ENCODE measurements around the gene ANO10. TPM values are rescaled to one million over a fixed set of nuclear protein-coding genes. Genes with fewer than 3 reads are reported as not detected.
"Not testable (repeated sequence)": the region's sequence is repeated elsewhere in the genome, so short reads cannot be mapped to it uniquely, and the experiment has no call there.

The ANO10 gene
- polyA plus RNA-seq, 5 donors = 32.5 to 39.3 (median 34.1) TPM

DNA sequence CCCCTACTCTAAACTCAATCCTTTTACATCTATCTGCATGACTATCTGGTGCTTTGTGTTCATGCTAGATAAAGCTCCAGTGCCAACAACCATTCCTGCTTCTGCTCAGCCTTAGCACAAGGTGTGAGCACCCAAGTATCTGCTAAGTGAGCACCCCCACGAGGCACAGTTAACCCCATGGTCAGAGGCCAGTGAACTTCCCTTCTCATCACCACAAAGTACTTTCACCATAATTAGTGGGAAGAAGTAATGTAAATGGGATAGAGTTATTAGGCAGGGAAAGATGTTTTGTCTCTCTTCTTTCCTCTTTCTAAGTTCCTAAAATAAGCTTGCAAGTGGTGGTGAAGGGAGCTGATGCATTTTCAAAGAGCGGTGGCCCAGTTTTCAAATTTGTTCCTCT is 96.4 kb downstream of the ANO10 start:
- no peak for DNase-seq

DNA sequence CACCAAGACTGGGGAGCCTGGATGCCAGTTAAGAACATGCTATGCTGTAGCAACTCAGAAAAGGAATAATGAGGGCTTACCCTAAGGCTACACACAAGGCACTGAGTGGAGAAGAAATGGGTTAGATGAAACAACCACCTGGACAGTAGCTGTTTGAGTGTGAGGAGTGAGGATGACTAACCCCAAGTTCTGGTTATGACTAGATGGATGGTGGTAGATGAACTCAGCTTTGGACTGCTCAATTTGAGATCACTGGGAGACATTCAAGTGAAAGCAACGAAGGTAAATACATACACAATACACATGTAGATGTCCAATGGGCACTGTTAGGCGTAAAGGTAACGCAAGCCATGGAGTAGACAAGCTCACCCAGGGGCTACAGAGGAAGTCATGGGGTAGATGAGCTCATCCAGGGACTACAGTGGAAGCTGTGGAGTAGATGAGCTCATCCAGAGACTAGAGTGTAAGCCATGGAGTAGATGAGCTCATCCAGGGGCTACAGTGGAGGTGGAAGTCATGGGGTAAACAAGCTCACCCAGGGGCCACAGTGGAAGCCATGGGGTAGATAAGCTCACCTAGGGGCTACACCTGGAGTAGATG is 98.3 kb downstream of the ANO10 start:
- no peak for DNase-seq

DNA sequence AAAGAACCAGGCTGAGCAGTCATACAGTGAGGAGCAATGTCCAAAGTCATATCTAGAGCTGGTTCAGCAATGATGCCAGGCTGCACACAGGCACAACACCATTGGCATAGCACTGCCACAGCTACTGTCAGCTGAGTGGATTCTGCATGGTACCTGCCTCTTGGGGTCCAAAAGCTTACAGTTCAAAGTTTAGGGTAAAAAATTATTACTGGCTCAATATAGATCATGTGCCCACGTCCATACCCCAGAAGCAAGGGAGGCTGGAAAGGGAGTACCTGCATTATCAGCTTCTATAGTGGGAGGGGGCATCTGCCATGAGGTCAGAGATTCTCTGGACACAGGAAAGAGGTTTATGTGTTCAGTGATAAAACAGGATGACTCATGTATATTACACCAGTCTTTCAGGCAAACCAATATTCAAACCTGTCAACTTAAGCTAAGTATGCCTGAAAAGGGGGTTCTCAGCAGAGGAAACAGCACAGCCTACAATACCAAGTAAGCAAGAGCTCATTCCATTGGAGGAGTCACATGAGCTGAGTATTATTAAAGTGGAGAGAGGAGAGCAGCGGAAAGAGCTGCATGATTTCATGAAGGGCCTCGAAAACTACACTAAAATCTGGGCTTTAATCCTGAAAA is 99.0 kb downstream of the ANO10 start:
- DNase-seq = no peak

DNA sequence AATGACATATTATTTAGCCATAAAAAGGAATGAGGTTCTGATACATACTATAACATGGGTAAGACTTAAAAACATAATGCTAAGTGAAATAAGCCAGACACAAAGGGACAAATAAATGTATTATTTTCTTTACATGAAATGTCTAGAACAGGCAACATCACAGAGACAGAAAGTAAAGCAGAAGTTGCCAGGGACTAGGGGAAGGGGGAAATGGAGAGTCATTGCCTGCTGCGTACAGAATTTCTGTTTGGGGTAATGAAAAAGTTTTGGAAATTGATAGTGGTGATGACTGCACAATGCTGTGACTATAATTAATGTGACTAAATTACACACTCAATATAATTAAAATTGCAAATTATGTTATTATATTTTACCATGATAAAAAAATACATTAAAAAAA is 99.9 kb downstream of the ANO10 start:
- DNase-seq = no peak

DNA sequence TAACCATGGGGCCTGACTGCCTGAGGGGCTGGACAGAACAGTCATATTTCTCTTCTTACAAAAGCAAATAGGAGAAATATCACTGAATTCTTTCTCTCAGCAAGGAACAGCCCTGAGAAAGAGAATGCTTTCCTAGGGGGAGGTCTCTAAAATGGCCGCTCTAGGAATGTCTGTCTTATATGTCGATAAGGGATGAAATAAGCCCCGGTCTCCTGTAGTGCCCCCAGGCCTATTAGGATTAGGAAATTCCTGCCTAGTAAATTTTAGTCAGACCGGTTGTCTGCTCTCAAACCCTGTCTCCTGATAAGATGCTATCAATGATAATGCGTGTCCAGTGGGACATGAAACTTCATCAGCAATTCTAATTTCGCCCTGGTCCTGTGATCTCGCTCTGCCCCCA is 103.3 kb downstream of the ANO10 start:
- DNase-seq = not testable (repeated sequence)

DNA sequence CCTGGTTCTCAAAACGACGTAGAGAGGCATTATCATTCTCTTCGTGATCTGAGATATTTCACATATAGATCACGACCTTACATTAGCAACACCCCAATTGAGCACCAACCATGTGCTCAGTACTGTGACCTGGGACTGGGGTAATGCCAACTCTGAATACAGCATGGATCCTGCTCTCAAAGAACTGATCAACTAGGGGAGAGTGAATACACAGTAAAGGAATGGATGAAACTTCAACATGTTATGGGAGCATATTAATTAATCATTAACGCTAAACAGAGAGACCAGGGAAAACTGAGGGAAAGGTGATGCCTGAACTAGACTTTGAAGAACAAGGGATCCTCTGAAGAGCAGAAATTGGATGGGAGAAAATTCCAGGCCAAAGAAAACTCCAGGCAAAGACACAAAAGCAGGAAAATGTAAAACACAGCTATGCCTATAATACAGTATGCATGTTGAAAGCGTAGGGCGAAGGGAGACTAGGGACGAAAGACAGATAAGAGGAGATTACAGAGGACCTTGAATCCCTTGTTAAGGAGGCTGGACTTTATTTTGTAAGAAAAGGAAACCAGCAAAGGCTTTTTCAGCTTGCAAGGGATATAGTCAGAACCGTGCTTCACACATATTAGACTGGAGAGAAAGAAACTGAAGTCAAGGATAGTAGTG is 105.7 kb downstream of the ANO10 start:
- DNase-seq = no peak

DNA sequence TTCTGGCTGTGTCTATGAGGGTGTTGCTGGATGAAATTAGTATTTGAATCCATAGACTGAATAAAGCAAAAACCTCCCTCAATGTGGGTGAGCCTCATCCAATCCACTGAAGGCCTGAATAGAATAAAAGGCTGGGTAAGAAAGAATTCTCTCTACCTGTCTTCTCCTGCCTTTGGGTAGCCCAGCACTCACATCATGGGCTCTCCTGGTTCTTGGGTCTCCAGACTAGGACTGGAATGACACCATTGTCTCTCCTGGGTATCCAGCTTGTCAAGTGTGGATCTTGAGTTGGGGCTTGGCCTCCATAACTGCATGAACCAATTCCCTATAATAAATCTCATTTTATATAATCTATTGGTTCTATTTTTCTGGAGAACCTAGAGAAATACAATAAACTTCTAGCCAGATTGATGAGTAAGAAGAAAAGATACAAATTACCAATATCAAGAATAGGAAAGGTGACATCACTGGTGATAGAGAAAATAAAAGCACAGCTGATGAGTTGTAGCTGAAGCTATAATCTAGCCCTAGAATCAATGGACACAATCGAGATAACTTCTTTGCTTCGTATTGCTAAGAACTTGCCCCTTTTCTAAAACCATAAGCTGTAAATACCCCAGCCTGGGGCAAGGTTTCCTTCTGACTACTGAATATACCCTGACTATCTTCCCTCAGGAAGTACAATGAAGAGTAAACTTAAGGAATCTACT is 106.4 kb downstream of the ANO10 start:
- DNase-seq = no peak

DNA sequence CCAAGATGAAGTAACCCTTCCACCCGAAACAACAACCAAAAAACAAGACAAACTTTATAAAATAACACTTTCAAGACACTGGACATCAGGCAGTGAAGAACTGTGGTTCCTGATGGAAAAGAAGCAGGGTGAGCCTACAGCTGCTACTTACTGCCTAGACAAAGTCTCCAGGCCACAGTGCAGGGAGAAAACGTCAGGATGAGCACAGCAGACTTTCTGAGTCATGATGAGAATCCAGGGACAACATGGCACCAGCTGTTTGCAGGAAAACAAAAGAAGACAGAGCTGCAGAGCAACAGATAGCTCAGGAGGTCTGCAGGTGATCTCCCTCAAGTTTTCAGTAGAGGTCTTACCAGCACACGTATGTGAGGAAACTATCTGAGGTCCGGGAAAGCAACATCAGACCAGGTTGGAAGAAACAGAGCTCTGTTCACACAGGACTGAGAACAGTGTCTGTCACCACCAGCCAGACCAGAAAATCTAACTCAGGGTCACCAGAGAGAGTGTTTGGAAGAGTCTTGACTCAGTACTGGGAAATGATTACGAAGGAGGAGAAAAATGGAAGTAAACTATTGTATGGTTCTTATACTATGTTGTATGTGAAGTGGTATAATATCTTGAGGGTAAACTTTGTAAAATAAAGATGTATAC is 108.9 kb downstream of the ANO10 start:
- no peak for DNase-seq

DNA sequence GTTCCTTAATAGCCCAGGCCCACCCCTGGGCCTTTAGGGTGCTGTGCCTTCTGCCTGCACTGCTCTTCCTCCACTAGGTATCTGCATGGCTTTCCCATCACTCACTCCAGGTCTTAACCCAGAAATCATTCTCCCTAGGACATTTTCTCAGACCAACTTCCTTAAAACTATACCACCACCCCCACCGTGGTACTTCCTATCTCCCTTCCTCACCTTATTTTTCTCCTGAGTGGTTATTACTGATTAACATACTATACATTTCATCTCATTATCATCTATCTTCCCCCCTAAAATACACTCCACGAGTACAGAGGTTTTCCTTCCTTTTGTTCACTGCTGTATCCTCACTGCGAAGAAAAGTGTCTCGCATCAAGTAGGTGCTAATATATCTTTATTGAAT is 115.2 kb downstream of the ANO10 start:
- DNase-seq = no peak

DNA sequence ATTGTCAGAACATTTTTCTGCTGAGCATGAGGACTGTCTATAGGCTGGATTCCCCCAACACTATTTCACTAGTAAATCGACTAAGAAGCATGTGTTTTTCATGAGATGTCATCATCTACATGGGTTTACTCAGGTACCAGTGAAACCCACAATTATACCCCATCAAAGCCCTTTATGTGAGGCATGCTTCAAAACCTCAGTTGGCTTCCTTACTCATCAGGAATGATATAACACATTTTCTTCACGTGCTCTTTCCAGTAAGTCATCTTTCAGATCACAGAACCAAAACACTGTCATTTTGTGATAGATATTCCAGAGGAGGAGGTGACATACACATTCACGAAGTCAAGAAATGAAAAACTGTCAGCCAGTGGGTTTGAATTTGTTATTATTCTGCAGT is 116.5 kb downstream of the ANO10 start:
- no peak for DNase-seq

DNA sequence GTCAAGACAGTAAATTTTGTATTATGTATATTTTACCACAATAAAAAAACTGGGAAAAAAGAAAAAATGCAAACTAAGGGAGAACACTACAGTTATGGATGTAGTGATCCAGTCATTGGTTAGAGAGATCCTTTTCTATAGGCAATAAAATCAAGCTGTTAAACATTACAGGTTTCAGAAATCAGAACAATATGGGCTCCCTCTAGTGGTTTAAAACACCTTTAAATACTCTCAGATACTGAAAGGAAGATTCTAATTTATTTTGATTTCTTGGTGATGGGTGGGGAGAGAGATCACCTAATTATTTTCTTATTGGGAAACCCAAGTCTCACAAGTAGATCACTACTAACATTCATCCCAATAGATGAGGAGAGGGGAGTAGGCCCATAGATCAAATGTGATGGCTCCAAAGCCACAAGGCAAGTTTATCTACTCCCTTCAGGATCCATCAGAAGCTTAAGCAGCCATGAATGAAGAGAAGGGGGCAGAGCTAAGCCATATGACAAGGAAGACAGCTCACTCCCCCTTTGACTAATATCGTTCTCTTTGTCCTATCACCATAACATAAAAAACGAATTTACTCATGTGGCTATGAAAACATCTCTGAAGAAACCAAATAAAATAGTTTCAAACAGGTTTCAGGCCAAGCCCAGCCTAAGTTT is 118.6 kb downstream of the ANO10 start:
- peak in 1 of 2 donors; percentile 16 for DNase-seq

DNA sequence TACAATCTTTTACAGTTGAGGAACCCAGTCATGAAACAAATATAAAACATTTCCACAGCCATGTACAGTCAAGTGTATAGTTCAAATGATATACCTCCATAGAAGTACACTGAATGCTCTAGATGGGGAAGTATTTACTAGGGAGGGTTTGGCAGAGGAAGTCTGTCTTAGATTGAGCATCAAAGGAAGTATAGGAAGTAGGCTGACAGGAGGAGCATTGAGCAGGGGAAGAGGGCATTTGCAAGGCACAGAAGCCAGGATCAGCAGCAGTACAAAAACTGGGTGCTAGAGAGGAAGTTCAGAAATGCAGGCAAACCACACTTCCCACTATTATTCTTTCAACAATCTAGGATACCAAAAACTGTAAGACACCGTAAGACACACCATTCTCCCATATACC is 122.6 kb downstream of the ANO10 start:
- DNase-seq = no peak

DNA sequence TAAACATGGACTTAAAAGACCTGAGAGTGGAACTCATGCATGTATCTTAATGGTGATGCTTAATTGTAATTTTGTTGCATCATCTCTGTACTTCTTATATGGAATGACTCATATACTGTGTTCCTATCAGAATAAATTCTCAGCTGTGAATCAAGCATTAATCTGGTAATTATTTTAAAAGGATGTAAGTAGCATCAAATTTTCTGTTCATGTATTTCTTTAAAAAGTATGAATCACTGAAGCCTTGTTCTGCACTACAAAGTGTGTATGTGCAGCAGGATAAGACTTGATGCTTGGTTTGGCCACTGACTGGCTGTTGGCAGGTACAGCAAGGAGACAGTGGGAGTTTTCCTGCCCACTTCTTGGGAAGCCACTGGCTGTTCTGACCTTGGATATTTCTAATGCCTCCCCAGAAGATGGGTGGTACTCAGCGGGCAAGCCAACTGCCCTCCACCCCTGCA is 123.9 kb downstream of the ANO10 start:
- no peak for DNase-seq

DNA sequence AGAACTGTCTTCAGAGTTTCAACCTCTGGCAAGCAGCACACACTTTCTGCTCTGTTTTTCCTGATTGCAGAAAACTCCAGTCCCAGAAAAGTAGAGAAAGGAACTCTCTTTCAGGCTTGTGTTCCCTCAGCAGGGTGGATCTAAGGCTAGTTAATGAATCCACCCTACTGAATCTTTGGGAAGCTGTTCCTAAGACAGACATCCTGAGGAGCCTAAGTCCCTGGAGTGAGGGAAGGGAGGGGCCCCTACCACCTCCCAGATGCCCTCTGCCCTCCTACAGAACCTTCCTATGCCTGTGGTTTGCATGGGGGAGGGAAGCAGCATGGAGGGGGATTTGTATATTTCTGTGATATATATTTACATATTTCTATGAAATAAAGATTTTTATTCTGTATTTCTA is 124.4 kb downstream of the ANO10 start:
- no peak for DNase-seq

DNA sequence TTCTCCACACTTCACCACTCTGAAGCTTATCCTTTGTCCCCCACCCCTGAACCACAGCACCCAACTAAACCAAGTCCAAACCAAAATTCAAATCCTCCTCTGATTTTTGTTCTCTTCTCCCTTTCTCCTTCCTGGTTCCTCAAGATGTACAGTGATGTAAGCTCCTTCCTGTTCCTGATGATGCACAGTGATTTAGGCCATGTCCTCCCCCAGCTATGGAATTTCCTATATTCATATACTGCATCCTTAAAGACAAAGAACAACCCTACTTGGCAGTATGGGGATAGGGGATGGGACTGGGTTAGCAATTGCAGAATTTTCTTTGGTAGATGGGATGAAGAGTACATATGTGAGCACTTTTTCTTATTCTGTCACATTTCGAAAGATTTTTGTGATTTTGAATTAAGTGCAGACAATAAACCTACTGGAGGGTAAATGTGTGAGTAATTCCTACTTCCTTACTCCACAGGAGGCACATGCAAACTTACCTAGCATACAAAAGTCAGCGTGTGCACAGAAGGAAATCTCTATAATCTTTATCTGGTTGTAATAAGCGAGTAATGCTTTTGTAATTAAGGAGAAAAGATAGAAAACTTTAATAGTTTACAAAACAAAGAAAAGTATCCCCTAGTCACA is 125.0 kb downstream of the ANO10 start:
- no peak for DNase-seq

DNA sequence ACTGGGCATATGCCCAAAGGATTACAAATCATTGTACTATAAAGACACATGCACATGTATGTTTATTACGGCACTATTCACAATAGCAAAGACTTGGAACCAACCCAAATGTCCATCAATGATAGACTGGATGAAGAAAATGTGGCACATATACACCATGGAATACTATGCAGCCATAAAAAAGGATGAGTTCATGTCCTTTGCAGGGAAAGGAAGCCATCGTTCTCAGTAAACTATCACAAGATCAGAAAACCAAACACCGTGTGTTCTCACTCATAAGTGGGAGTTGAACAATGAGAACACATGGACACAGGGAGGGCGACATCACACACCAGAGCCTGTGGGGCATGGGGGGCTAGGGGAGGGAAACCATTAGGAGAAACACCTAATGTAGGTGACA is 128.9 kb downstream of the ANO10 start:
- DNase-seq = not testable (repeated sequence)

DNA sequence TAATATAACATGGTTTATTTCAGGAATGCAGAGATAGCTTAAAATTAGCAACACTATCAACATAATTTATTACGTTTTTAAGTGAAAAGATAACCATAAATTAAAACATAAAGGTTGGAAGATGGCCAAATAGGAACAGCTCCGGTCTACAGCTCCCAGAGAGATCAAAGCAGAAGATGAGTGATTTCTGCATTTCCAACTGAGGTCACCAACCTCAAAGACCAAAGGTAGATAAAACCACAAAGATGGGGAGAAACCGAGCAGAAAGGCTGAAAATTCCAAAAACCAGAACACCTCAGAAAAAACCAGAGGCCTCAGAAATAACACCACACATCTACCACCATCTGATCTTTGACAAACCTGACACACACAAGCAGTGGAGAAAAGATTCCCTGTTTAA is 130.0 kb downstream of the ANO10 start:
- DNase-seq = not testable (repeated sequence)

DNA sequence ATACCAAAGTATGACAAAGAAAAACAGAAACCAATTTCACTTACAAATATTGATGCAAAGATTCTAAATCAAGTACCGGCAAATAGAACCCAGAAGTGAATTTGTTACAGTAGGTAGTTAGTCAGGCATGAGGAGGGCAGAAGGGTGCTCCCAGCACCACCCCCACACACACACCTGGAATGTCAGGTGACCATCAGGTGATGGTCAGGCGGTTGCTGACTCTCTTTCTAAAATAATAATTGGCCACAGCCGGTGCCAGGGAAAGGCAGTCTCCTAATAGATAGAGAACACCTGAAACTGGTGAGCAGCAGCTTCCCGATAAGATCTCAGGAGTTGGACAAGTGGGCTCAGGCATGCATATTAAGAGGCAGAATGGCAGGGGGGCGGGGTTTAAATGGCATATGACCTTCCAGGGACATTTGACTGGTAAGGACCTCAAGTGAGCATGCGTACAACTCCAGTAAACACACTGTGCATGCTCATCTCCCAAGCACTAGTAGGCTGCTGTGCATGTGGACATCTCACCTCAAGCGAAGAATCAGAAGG is 131.1 kb downstream of the ANO10 start:
- DNase-seq = no peak

DNA sequence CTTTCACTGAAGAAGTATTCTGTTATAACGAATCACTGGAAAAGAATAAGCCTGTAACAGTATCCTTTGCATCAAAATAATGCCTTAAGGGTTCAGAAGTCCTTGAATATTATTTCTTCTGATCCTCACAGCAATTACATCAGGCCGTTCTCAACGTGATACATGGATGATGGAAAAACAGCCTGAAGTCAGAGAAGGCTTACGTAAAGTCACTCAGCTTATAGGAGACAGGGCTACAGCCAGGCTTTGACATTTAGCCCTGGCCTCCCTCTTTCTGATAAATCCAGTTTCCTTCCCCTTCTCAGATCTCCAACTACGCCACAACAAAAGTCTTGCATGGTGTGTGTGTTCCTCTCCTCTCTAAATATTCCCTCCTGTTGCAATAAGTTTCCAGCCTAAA is 131.9 kb downstream of the ANO10 start:
- no peak for DNase-seq

DNA sequence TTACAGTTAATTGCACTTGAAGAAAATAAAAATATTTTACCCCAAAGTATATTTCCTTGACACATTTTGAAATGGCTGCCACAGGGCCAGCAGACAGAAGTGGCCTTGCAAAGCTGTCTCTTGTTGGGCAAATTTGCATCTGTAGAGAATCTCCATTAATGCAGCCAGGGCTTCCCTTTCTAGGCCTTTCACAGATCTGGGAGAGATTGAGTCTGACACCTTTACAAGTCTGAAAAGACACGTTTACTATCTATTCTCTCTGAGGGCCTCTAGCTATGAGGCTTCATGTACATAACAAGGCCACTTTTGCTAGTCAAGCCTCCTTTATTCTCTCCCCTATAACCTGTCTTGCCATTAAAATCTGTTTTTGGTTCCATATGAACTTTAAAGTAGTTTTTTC is 135.9 kb downstream of the ANO10 start:
- no peak for DNase-seq

Measured in right lung (tissue), 5 donors.